Measurements from ENCODE around the gene DHX34. TPM values are rescaled to one million over a fixed set of nuclear protein-coding genes. Genes with fewer than 3 reads are reported as not detected.
"Not testable (repeated sequence)": the region's sequence is repeated elsewhere in the genome, so short reads cannot be mapped to it uniquely, and the experiment has no call there.

The DHX34 gene
- total RNA-seq, 1 experiment from 2014 or later = 25.3 TPM

- DNase-seq, H3K27me3 ChIP-seq, H3K36me3 ChIP-seq, H3K9me3 ChIP-seq, H3K4me3 ChIP-seq: not testable (repeated sequence)
These were observed 3.1 kb upstream of the DHX34 start for GRCh38 chr19:47346024-47346423.

- H3K4me3 ChIP-seq = no peak overlapping the region
- H3K36me3 ChIP-seq = peaks cover 49% of the 10 kb centered on the region
- DNase-seq = no peak
- H3K9me3 ChIP-seq = no peaks in the 10 kb centered on the region
- H3K27me3 ChIP-seq = no peaks in the 10 kb centered on the region
These were observed 1.5 kb downstream of the DHX34 start for GRCh38 chr19:47350630-47351029.

GRCh38 chr19:47351548-47351947 lies 2.4 kb downstream of the DHX34 start:
- peaks cover 56% of the 10 kb centered on the region for H3K36me3 ChIP-seq

GRCh38 chr19:47352095-47352494 lies 3.0 kb downstream of the DHX34 start:
- Histone ChIP-seq H3K4me3 (no peak overlapping the region), H3K9me3 (no peaks in the 10 kb centered on the region), H3K36me3 (peaks cover 62% of the 10 kb centered on the region), H3K27me3 (no peaks in the 10 kb centered on the region)
- DNase-seq = no peak

More at GRCh38 chr19:47351548-47351947, 2.4 kb downstream of the DHX34 start:
- Histone ChIP-seq H3K27me3 (no peaks in the 10 kb centered on the region), H3K4me3 (no peak overlapping the region), H3K9me3 (no peaks in the 10 kb centered on the region)
- peak; percentile 26 for DNase-seq

GRCh38 chr19:47353307-47353712 lies 4.2 kb downstream of the DHX34 start:
- H3K27me3 ChIP-seq = no peaks in the 10 kb centered on the region
- no peaks in the 10 kb centered on the region for H3K9me3 ChIP-seq
- no peak for DNase-seq
- no peak overlapping the region for H3K4me3 ChIP-seq
- H3K36me3 ChIP-seq = peaks cover 74% of the 10 kb centered on the region

- Histone ChIP-seq H3K36me3 (peaks cover 98% of the 10 kb centered on the region), H3K9me3 (no peaks in the 10 kb centered on the region), H3K27me3 (no peaks in the 10 kb centered on the region), H3K4me3 (no peak overlapping the region)
- DNase-seq = no peak
These were observed 7.8 kb downstream of the DHX34 start for GRCh38 chr19:47356900-47357299.

- H3K27me3 ChIP-seq = no peaks in the 10 kb centered on the region
- H3K4me3 ChIP-seq = no peak overlapping the region
- peaks cover 96% of the 10 kb centered on the region for H3K36me3 ChIP-seq
- DNase-seq = no peak
- no peaks in the 10 kb centered on the region for H3K9me3 ChIP-seq
These were observed 8.9 kb downstream of the DHX34 start for GRCh38 chr19:47357788-47358680.

GRCh38 chr19:47358936-47359335 lies 9.8 kb downstream of the DHX34 start:
- H3K27me3 ChIP-seq = no peaks in the 10 kb centered on the region
- no peak overlapping the region for H3K4me3 ChIP-seq
- peaks cover 95% of the 10 kb centered on the region for H3K36me3 ChIP-seq
- DNase-seq = no peak
- no peaks in the 10 kb centered on the region for H3K9me3 ChIP-seq

GRCh38 chr19:47362321-47362720 lies 13.2 kb downstream of the DHX34 start:
- Histone ChIP-seq H3K27me3 (no peaks in the 10 kb centered on the region), H3K4me3 (no peak overlapping the region), H3K36me3 (peaks cover 97% of the 10 kb centered on the region), H3K9me3 (no peaks in the 10 kb centered on the region)
- DNase-seq = no peak

- H3K9me3 ChIP-seq = no peaks in the 10 kb centered on the region
- H3K4me3 ChIP-seq = no peak overlapping the region
- no peaks in the 10 kb centered on the region for H3K27me3 ChIP-seq
- DNase-seq = peak; percentile 22
- H3K36me3 ChIP-seq = peaks cover 88% of the 10 kb centered on the region
These were observed 14.8 kb downstream of the DHX34 start for GRCh38 chr19:47363758-47364531.

- H3K36me3 ChIP-seq = peaks cover 88% of the 10 kb centered on the region
- DNase-seq, H3K4me3 ChIP-seq: not testable (repeated sequence)
These were observed 16.3 kb downstream of the DHX34 start for GRCh38 chr19:47365455-47365854.

GRCh38 chr19:47370045-47370611 lies 21.0 kb downstream of the DHX34 start:
- Histone ChIP-seq H3K4me3 (no peak overlapping the region), H3K27me3 (no peaks in the 10 kb centered on the region), H3K9me3 (no peaks in the 10 kb centered on the region), H3K36me3 (peaks cover 88% of the 10 kb centered on the region)
- peak; percentile 35 for DNase-seq

More at GRCh38 chr19:47365455-47365854, 16.3 kb downstream of the DHX34 start:
- H3K27me3 ChIP-seq, H3K9me3 ChIP-seq: not testable (repeated sequence)

GRCh38 chr19:47371261-47371660 lies 22.1 kb downstream of the DHX34 start:
- Histone ChIP-seq H3K27me3 (no peaks in the 10 kb centered on the region), H3K9me3 (no peaks in the 10 kb centered on the region), H3K36me3 (peaks cover 88% of the 10 kb centered on the region), H3K4me3 (no peak overlapping the region)
- no peak for DNase-seq

- Histone ChIP-seq H3K36me3 (peaks cover 89% of the 10 kb centered on the region), H3K9me3 (no peaks in the 10 kb centered on the region), H3K4me3 (no peak overlapping the region), H3K27me3 (no peaks in the 10 kb centered on the region)
- DNase-seq = no peak
These were observed 23.5 kb downstream of the DHX34 start for GRCh38 chr19:47372603-47373002.

GRCh38 chr19:47373246-47374240 lies 24.4 kb downstream of the DHX34 start:
- Histone ChIP-seq H3K9me3 (no peaks in the 10 kb centered on the region), H3K4me3 (no peak overlapping the region), H3K36me3 (peaks cover 88% of the 10 kb centered on the region), H3K27me3 (no peaks in the 10 kb centered on the region)
- DNase-seq = no peak

All from MG63 (cell line).